ENCODE data around the gene CALM1.
A peak's percentile ranks its signal among the peaks of the same experiment; 100 is the strongest.

CALM1 gene

DNA sequence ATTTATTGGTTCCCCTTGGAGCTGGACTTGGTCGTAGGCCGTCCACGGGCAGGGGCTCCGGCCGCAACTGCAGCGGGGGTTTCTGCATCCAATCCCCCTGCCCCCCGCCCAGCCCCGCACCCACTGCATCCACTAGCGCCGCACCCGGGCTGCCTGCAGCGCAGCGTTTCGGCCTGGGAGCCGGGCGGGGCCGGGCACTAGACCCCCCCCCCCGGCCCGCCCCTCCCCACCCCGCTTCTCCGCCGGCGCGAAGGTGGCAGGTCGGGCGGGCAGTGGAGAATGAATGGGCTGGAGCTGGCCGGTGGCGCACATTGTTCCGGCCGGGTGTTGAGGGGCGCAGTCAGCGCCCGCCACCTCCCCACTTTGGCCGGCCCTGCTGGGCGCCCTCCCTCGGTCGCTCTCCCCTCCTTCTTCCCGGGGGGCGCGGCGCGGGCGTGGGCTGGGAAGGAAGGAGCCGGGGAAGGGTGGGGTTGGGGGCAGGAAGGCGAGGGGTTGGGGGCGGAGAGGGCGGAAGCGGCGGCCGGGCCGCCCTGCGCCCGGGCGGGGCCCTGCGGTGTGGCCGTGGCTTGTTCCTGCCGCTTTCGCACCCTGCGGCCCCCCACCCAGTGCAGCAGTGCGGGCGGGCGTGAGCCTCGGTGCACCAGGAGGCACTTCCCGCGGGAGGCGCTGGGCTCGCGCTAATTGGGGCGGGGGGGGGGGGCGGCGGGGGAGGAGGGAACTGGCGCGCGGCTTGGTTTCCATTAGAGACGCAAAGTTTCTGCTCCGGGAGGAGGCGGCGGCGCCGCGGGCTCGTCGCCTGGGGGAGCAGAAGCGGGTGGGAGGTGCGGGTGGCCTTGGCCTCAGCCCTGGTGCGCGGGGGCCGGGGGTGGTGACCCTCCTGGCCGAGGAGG is 841 bp downstream of the CALM1 start:
- Histone ChIP-seq H3K9ac (ENCODE audit: low read depth in 1 of 2, low read length in 2 of 2) (peak overlapping the region; percentile 95 to 97), H3K4me1 (ENCODE audit: control insufficient read depth in 1 of 2, insufficient read depth in 2 of 2, low read length in 2 of 2) (peaks cover 32 to 41% of the 10 kb centered on the region in 2 donors), H3K27me3 (ENCODE audit: control insufficient read depth in 1 of 2, insufficient read depth in 2 of 2, low read length in 2 of 2) (no peaks in the 10 kb centered on the region), H3K9me3 (ENCODE audit: control insufficient read depth in 1 of 2, low read length in 2 of 2) (no peaks in the 10 kb centered on the region), H3K27ac (ENCODE audit: low read depth, low read length) (peak overlapping the region; percentile 84), H3K36me3 (ENCODE audit: control insufficient read depth in 1 of 2, insufficient read depth in 2 of 2, low read length in 2 of 2) (peaks cover 29% of the 10 kb centered on the region in 2 donors), H3K4me3 (ENCODE audit: low read depth in 1 of 2, low read length in 2 of 2) (peak overlapping the region; percentile 77 to 95)

- no peaks in the 10 kb centered on the region for H3K27me3 ChIP-seq (ENCODE audit: control insufficient read depth in 1 of 2, insufficient read depth in 2 of 2, low read length in 2 of 2)
- H3K9ac ChIP-seq (ENCODE audit: low read depth in 1 of 2, low read length in 2 of 2), result peak overlapping the region; percentile 76 to 95
- peak overlapping the region; percentile 84 for H3K27ac ChIP-seq (ENCODE audit: low read depth, low read length)
- H3K9me3 ChIP-seq (ENCODE audit: control insufficient read depth in 1 of 2, low read length in 2 of 2), result no peaks in the 10 kb centered on the region
- H3K4me3 ChIP-seq (ENCODE audit: low read depth in 1 of 2, low read length in 2 of 2), result peak overlapping the region; percentile 77 to 91
- H3K36me3 ChIP-seq (ENCODE audit: control insufficient read depth in 1 of 2, insufficient read depth in 2 of 2, low read length in 2 of 2), result peaks cover 36% of the 10 kb centered on the region in 2 donors
- H3K4me1 ChIP-seq (ENCODE audit: control insufficient read depth in 1 of 2, insufficient read depth in 2 of 2, low read length in 2 of 2), result peaks cover 32 to 41% of the 10 kb centered on the region in 2 donors
These were observed 1.5 kb downstream of the CALM1 start for GRCh38 chr14:90398315-90398839.

DNA sequence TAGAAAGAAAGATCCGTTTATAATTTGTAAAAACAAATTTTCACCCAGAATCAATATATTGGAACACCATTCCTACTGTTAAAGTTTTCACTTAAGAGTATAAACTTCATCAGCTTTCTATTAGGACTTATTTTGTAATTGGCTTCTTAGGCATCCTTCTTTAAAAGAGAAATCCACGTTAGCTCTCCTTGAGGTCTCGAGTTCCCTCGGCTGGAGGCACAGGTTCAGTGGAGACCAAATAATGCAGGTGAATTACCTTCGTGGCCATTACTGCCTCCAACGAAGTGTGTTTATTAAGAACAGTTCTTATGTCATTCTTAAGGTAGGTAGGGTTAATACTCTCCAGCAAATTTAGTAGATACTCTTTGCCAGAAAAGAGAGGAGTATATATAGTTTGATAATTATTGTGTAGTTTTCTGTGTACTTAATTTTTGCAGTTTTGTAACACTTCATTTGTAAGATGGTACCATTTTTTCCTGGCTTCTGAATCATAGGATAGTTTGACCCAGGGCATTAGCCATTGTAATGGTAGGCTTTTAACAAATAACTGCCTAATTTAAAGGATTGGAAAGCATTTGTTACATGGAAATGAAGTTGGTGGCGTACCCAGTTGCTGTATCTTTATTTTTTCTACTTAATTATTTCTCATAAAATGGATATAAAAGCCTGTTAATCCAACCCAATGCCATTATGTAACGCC is 2.2 kb downstream of the CALM1 start:
- Histone ChIP-seq H3K27ac (ENCODE audit: low read depth, low read length) (peak overlapping the region; percentile 84), H3K27me3 (ENCODE audit: control insufficient read depth in 1 of 2, insufficient read depth in 2 of 2, low read length in 2 of 2) (no peaks in the 10 kb centered on the region), H3K9ac (ENCODE audit: low read depth in 1 of 2, low read length in 2 of 2) (peak overlapping the region; percentile 76 to 95), H3K9me3 (ENCODE audit: control insufficient read depth in 1 of 2, low read length in 2 of 2) (no peaks in the 10 kb centered on the region), H3K36me3 (ENCODE audit: control insufficient read depth in 1 of 2, insufficient read depth in 2 of 2, low read length in 2 of 2) (peaks cover 42 to 43% of the 10 kb centered on the region in 2 donors), H3K4me1 (ENCODE audit: control insufficient read depth in 1 of 2, insufficient read depth in 2 of 2, low read length in 2 of 2) (peaks cover 32 to 41% of the 10 kb centered on the region in 2 donors), H3K4me3 (ENCODE audit: low read depth in 1 of 2, low read length in 2 of 2) (peak overlapping the region; percentile 77 to 91)

DNA sequence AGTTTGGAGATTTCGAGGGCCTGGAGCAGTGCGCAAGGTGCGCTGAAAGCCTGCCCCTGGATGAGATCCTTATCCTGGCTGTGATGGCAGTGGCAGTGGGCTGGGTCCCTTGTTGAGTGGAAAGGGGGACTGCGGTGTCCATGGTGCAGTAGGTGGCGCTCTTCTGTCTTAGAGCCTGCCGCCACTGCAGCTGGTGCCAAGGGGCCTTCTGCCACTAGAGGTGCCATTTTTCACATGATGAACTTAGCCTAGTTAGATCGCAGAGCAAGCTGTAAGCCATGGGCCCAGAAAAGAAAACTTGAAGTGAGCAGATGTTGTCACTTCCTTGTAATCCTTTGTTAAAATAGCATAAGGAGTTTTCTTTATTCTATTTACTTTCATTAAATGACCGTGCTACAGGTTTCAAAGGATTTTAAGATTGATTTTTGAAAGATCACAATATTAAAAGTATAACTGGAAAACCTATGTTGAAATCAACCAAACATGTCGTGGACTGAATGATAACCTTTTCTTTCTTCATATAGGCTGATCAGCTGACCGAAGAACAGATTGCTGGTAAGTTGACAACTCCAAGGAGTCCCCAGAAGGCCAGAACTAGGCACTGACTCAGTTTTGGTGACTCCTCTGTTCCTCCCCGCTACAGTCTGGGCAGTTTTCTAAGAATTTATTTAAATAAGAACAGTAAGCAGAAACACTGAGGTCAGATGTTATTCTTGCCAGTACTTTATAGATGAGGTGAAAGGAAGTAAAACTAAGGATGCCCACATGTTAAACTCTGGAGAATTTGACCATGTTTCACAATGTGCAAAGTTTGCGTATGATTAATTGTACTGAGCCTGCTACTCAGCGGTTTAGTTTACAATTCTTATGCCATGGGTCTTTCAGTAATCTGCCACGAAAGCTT is 3.0 kb downstream of the CALM1 start:
- no peaks in the 10 kb centered on the region for H3K9me3 ChIP-seq (ENCODE audit: control insufficient read depth in 1 of 2, low read length in 2 of 2)
- no peaks in the 10 kb centered on the region for H3K27me3 ChIP-seq (ENCODE audit: control insufficient read depth in 1 of 2, insufficient read depth in 2 of 2, low read length in 2 of 2)
- H3K9ac ChIP-seq (ENCODE audit: low read depth in 1 of 2, low read length in 2 of 2), result peak overlapping the region; percentile 76 to 95
- peaks cover 50 to 51% of the 10 kb centered on the region in 2 donors for H3K36me3 ChIP-seq (ENCODE audit: control insufficient read depth in 1 of 2, insufficient read depth in 2 of 2, low read length in 2 of 2)
- peaks cover 32 to 41% of the 10 kb centered on the region in 2 donors for H3K4me1 ChIP-seq (ENCODE audit: control insufficient read depth in 1 of 2, insufficient read depth in 2 of 2, low read length in 2 of 2)
- no peak overlapping the region for H3K27ac ChIP-seq (ENCODE audit: low read depth, low read length)
- H3K4me3 ChIP-seq (ENCODE audit: low read depth in 1 of 2, low read length in 2 of 2), result peak overlapping the region; percentile 77 to 91

GRCh38 chr14:90400904-90401561 is 4.2 kb downstream of the CALM1 start:
- Histone ChIP-seq H3K9ac (ENCODE audit: low read depth in 1 of 2, low read length in 2 of 2) (no peak overlapping the region), H3K4me1 (ENCODE audit: control insufficient read depth in 1 of 2, insufficient read depth in 2 of 2, low read length in 2 of 2) (peaks cover 31 to 40% of the 10 kb centered on the region in 2 donors), H3K4me3 (ENCODE audit: low read depth in 1 of 2, low read length in 2 of 2) (no peak overlapping the region), H3K27ac (ENCODE audit: low read depth, low read length) (no peak overlapping the region), H3K27me3 (ENCODE audit: control insufficient read depth in 1 of 2, insufficient read depth in 2 of 2, low read length in 2 of 2) (no peaks in the 10 kb centered on the region), H3K36me3 (ENCODE audit: control insufficient read depth in 1 of 2, insufficient read depth in 2 of 2, low read length in 2 of 2) (peaks cover 61 to 62% of the 10 kb centered on the region in 2 donors), H3K9me3 (ENCODE audit: control insufficient read depth in 1 of 2, low read length in 2 of 2) (no peaks in the 10 kb centered on the region)

DNA sequence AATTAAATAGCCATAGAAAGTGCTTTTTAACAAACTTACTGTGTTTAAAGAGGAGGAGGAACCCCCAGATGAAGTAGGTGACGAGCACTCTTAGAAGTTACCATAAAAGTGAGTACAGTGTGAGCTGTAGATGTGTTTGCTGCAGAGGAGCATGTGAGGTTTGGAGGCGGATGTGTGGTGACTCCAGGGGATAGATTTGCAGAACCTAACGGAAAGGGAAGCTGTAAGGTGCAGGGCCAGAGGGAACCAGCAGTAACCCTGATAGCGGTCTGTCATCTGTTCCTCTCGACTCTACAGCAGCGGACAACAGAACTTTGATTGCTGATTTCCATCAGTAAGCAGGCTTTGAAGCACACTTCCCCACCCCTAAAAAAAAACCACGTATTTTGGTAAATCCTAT is 5.2 kb downstream of the CALM1 start:
- H3K9me3 ChIP-seq (ENCODE audit: control insufficient read depth in 1 of 2, low read length in 2 of 2), result no peaks in the 10 kb centered on the region
- no peak overlapping the region for H3K27ac ChIP-seq (ENCODE audit: low read depth, low read length)
- no peak overlapping the region for H3K9ac ChIP-seq (ENCODE audit: low read depth in 1 of 2, low read length in 2 of 2)
- H3K4me1 ChIP-seq (ENCODE audit: control insufficient read depth in 1 of 2, insufficient read depth in 2 of 2, low read length in 2 of 2), result peaks cover 28 to 36% of the 10 kb centered on the region in 2 donors
- H3K4me3 ChIP-seq (ENCODE audit: low read depth in 1 of 2, low read length in 2 of 2), result no peak overlapping the region
- H3K36me3 ChIP-seq (ENCODE audit: control insufficient read depth in 1 of 2, insufficient read depth in 2 of 2, low read length in 2 of 2), result peaks cover 61 to 68% of the 10 kb centered on the region in 2 donors
- H3K27me3 ChIP-seq (ENCODE audit: control insufficient read depth in 1 of 2, insufficient read depth in 2 of 2, low read length in 2 of 2), result no peaks in the 10 kb centered on the region

- H3K4me1 ChIP-seq (ENCODE audit: control insufficient read depth in 1 of 2, insufficient read depth in 2 of 2, low read length in 2 of 2), result peaks cover 28 to 36% of the 10 kb centered on the region in 2 donors
- no peak overlapping the region for H3K9ac ChIP-seq (ENCODE audit: low read depth in 1 of 2, low read length in 2 of 2)
- H3K4me3 ChIP-seq (ENCODE audit: low read depth in 1 of 2, low read length in 2 of 2), result no peak overlapping the region
- no peaks in the 10 kb centered on the region for H3K27me3 ChIP-seq (ENCODE audit: control insufficient read depth in 1 of 2, insufficient read depth in 2 of 2, low read length in 2 of 2)
- no peaks in the 10 kb centered on the region for H3K9me3 ChIP-seq (ENCODE audit: control insufficient read depth in 1 of 2, low read length in 2 of 2)
- H3K27ac ChIP-seq (ENCODE audit: low read depth, low read length), result no peak overlapping the region
- peaks cover 61 to 68% of the 10 kb centered on the region in 2 donors for H3K36me3 ChIP-seq (ENCODE audit: control insufficient read depth in 1 of 2, insufficient read depth in 2 of 2, low read length in 2 of 2)
These were observed 6.2 kb downstream of the CALM1 start for GRCh38 chr14:90403065-90403464.

DNA sequence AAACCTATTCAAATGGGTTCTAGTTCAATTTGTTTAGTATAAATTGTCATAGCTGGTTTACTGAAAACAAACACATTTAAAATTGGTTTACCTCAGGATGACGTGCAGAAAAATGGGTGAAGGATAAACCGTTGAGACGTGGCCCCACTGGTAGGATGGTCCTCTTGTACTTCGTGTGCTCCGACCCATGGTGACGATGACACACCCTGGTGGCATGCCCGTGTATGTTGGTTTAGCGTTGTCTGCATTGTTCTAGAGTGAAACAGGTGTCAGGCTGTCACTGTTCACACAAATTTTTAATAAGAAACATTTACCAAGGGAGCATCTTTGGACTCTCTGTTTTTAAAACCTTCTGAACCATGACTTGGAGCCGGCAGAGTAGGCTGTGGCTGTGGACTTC is 8.3 kb downstream of the CALM1 start:
- Histone ChIP-seq H3K27me3 (ENCODE audit: control insufficient read depth in 1 of 2, insufficient read depth in 2 of 2, low read length in 2 of 2) (no peaks in the 10 kb centered on the region), H3K9ac (ENCODE audit: low read depth in 1 of 2, low read length in 2 of 2) (no peak overlapping the region), H3K4me1 (ENCODE audit: control insufficient read depth in 1 of 2, insufficient read depth in 2 of 2, low read length in 2 of 2) (peaks cover 24 to 29% of the 10 kb centered on the region in 2 donors), H3K27ac (ENCODE audit: low read depth, low read length) (no peak overlapping the region), H3K9me3 (ENCODE audit: control insufficient read depth in 1 of 2, low read length in 2 of 2) (no peaks in the 10 kb centered on the region), H3K4me3 (ENCODE audit: low read depth in 1 of 2, low read length in 2 of 2) (no peak overlapping the region), H3K36me3 (ENCODE audit: control insufficient read depth in 1 of 2, insufficient read depth in 2 of 2, low read length in 2 of 2) (peaks cover 58 to 65% of the 10 kb centered on the region in 2 donors)

GRCh38 chr14:90405755-90406154 is 8.9 kb downstream of the CALM1 start:
- Histone ChIP-seq H3K4me1 (ENCODE audit: control insufficient read depth in 1 of 2, insufficient read depth in 2 of 2, low read length in 2 of 2) (peaks cover 18 to 22% of the 10 kb centered on the region in 2 donors), H3K36me3 (ENCODE audit: control insufficient read depth in 1 of 2, insufficient read depth in 2 of 2, low read length in 2 of 2) (peaks cover 51 to 59% of the 10 kb centered on the region in 2 donors), H3K27ac (ENCODE audit: low read depth, low read length) (no peak overlapping the region), H3K27me3 (ENCODE audit: control insufficient read depth in 1 of 2, insufficient read depth in 2 of 2, low read length in 2 of 2) (no peaks in the 10 kb centered on the region), H3K9me3 (ENCODE audit: control insufficient read depth in 1 of 2, low read length in 2 of 2) (no peaks in the 10 kb centered on the region), H3K9ac (ENCODE audit: low read depth in 1 of 2, low read length in 2 of 2) (no peak overlapping the region), H3K4me3 (ENCODE audit: low read depth in 1 of 2, low read length in 2 of 2) (no peak overlapping the region)

Measured in duodenal mucosa (tissue), 2 donors.